Right atrium auricular region (tissue), 2 donors: ENCODE results near the gene HSPD1. TPM values are rescaled to one million over a fixed set of nuclear protein-coding genes. Genes with fewer than 3 reads are reported as not detected.

ENCODE experiments used
- DNase-seq: peaks from one replicate; pipeline ENCODE4 v3.0.0-alpha.2; 2019; ENCODE audit warnings: low spot score
- H3K27ac ChIP-seq, 2 donors: fragments of 200-600 bp; sonication (generic); 1 replicate in 1 of 2; 2 replicates in 1 of 2; pipeline ENCODE4 v1.5.1; 2016 to 2019
- H3K27me3 ChIP-seq, 2 donors: fragments of 200-600 bp; sonication (generic); one replicate each; pipeline versions ENCODE4 v1.5.1 to v1.6.0; 2017 to 2019
- H3K36me3 ChIP-seq: fragments of 200-600 bp; sonication (generic); one replicate; pipeline ENCODE4 v1.5.1; 2016
- H3K4me1 ChIP-seq, 2 donors: fragments of 200-600 bp; sonication (generic); one replicate each; pipeline versions ENCODE4 v1.5.1 to v1.6.0; 2017 to 2019
- H3K4me3 ChIP-seq, 2 donors: fragments of 200-600 bp; sonication (generic); 1 replicate in 1 of 2; 2 replicates in 1 of 2; pipeline ENCODE4 v1.5.1; 2017 to 2019; ENCODE audit warnings: mild to moderate bottlenecking in 1 of 2, moderate library complexity in 1 of 2
- H3K9me3 ChIP-seq, 2 donors: fragments of 200-600 bp; sonication (generic); one replicate each; pipeline ENCODE4 v1.5.1; 2019
- total RNA-seq, 2 donors: library from RNA; depleted of rRNA; stranded (reverse); fragments of >200 nt; gene quantifications; one replicate each; pipeline ENCODE4 v1.1.0, GENCODE V29; 2016
- TF ChIP-seq, protein P1 (sequence below), 2 donors: fragments of 200-600 bp; sonication (generic); IDR thresholded peaks; one replicate each; pipeline ENCODE4 v1.5.1; 2019; ENCODE audit warnings: antibody characterized with exemption in 2 of 2

HSPD1 gene
- total RNA-seq, 2 donors from 2014 or later = 70.0 to 96.0 TPM

- no peak overlapping the region for H3K27ac ChIP-seq
- H3K36me3 ChIP-seq = peaks cover 14% of the 10 kb centered on the region
- DNase-seq = no peak
- H3K9me3 ChIP-seq = no peaks in the 10 kb centered on the region
- TF ChIP-seq, protein P1, sequence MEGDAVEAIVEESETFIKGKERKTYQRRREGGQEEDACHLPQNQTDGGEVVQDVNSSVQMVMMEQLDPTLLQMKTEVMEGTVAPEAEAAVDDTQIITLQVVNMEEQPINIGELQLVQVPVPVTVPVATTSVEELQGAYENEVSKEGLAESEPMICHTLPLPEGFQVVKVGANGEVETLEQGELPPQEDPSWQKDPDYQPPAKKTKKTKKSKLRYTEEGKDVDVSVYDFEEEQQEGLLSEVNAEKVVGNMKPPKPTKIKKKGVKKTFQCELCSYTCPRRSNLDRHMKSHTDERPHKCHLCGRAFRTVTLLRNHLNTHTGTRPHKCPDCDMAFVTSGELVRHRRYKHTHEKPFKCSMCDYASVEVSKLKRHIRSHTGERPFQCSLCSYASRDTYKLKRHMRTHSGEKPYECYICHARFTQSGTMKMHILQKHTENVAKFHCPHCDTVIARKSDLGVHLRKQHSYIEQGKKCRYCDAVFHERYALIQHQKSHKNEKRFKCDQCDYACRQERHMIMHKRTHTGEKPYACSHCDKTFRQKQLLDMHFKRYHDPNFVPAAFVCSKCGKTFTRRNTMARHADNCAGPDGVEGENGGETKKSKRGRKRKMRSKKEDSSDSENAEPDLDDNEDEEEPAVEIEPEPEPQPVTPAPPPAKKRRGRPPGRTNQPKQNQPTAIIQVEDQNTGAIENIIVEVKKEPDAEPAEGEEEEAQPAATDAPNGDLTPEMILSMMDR (IDR thresholded peaks at IDR 0.05) = no peak
- H3K4me1 ChIP-seq = peaks cover 0 to 15% of the 10 kb centered on the region in 2 donors
- no peaks in the 10 kb centered on the region for H3K27me3 ChIP-seq
- H3K4me3 ChIP-seq = no peak overlapping the region
Observed at GRCh38 chr2:197538412-197538811, 38.8 kb upstream of the HSPD1 start.

DNA sequence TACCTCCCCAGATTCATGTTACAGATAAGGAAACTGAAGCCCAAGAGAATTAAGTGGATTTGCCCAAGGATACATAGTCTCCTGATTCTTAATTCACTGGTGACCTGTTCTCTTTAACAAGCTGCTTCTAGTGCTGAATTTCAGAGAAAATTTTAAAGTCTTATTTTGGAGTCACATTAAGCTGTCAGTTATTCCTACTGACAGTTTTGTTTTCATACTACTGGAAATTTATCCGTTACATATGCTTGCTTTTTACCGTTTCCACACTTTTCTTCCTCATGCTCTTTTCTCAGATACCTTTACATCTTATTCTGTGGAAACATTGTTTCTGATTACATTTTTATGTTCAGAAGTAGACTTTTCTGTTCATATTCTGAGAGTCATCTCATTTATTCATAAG is 17.5 kb upstream of the HSPD1 start:
- Histone ChIP-seq H3K4me3 (peak overlapping the region; percentile 68 to 98), H3K36me3 (no peaks in the 10 kb centered on the region), H3K27ac (peak overlapping the region in 1 of 2 donors; percentile 98), H3K4me1 (peaks cover 0 to 20% of the 10 kb centered on the region in 2 donors), H3K9me3 (no peaks in the 10 kb centered on the region), H3K27me3 (no peaks in the 10 kb centered on the region)
- TF ChIP-seq, protein P1 (IDR thresholded peaks at IDR 0.05) = no peak
- DNase-seq = no peak

DNA sequence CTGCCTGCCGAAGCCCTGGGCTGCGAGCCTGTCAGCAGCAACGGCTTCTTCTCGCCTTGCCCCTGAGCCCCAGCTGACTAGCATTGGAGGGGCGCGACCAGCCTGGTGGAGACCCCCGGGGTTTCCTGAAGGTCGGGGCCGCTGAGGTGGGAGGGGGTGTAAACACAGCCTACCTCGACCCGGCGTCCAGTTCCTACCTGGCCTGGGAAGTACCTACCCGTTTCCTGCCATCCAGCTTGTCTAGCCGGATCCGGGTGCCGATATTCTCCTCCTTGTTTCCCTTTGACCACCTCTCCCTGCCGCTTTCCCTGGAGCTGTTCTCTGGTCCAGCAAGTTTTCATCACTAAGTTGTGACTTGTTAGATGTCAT is 16.7 kb upstream of the HSPD1 start:
- Histone ChIP-seq H3K4me3 (peak overlapping the region; percentile 68 to 98), H3K4me1 (peaks cover 0 to 20% of the 10 kb centered on the region in 2 donors), H3K9me3 (no peaks in the 10 kb centered on the region), H3K27ac (peak overlapping the region; percentile 95 to 98), H3K27me3 (no peaks in the 10 kb centered on the region), H3K36me3 (no peaks in the 10 kb centered on the region)
- TF ChIP-seq, protein P1 (IDR thresholded peaks at IDR 0.05) = no peak
- DNase-seq = no peak

DNA sequence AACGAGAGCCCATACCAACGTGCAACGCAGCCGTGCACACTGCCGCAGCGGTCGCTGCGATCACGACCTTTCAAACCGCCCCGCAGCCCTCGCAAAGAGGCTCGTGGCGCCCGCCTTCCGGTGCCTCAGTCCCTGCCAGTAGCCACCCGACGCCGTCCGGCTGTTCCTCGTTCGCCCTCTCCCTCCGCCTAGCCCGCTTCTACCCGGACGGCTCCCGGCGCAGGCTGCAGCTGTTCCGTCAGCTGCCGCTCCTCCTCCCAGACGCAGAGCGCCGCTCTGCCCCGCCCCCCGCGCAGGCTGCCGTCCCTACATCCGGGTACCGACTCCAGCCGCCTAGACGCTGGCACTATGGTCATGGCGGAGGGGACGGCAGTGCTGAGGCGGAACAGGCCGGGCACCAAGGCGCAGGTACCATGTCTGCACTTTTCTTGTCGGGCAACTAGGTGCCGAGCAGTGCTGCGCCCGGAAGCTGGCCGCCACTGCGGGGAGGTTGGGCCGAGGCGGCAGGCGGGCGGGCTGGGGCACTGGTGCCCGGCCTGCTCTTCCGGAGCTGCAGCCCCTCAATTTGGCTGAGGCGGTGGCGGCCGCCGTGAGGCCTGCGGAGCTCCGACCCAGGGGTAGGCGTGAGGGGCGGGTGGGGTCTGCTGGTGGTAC is 16.2 kb upstream of the HSPD1 start, which contains the start of gene MOB4:
Gene MOB4 (plus strand): TSS at position 328 of the 654 bp plus-strand sequence. CDS start 21 bp downstream, at position 349.
- peak within 1 kb of the TSS; percentile 95 to 98 for H3K27ac ChIP-seq
- peak; percentile 93 for DNase-seq
- H3K36me3 ChIP-seq = no peaks in the 10 kb centered on the region
- H3K4me1 ChIP-seq = peaks cover 0 to 20% of the 10 kb centered on the region in 2 donors
- H3K9me3 ChIP-seq = no peaks in the 10 kb centered on the region
- TF ChIP-seq, protein P1 (IDR thresholded peaks at IDR 0.05) = peak in 1 of 2 donors; percentile 35
- H3K27me3 ChIP-seq = no peaks in the 10 kb centered on the region
- peak within 1 kb of the TSS; percentile 68 to 98 for H3K4me3 ChIP-seq

- peak overlapping the region; percentile 95 to 98 for H3K27ac ChIP-seq
- DNase-seq = no peak
- TF ChIP-seq, protein P1 (IDR thresholded peaks at IDR 0.05) = no peak
Observed at GRCh38 chr2:197515315-197515738, 15.7 kb upstream of the HSPD1 start.

More at GRCh38 chr2:197515315-197515738, 15.7 kb upstream of the HSPD1 start:
- Histone ChIP-seq H3K36me3 (no peaks in the 10 kb centered on the region), H3K9me3 (no peaks in the 10 kb centered on the region), H3K4me1 (peaks cover 0 to 20% of the 10 kb centered on the region in 2 donors), H3K4me3 (peak overlapping the region; percentile 68 to 98), H3K27me3 (no peaks in the 10 kb centered on the region)
